Stimulated activated CD4-positive, alpha-beta T cell treated with anti-CD3 and anti-CD28 coated beads, Interleukin-2, amount 100 ng/mL, for 4 hours (primary cell): ENCODE measurements around the gene INPP5E.
"Not testable (repeated sequence)": the region's sequence is repeated elsewhere in the genome, so short reads cannot be mapped to it uniquely, and the experiment has no call there.

Experiments used
- DNase-seq: peaks from one replicate; pipeline ENCODE4 v3.0.0-alpha.2; 2020; ENCODE audit warnings: low read depth

INPP5E gene

DNA sequence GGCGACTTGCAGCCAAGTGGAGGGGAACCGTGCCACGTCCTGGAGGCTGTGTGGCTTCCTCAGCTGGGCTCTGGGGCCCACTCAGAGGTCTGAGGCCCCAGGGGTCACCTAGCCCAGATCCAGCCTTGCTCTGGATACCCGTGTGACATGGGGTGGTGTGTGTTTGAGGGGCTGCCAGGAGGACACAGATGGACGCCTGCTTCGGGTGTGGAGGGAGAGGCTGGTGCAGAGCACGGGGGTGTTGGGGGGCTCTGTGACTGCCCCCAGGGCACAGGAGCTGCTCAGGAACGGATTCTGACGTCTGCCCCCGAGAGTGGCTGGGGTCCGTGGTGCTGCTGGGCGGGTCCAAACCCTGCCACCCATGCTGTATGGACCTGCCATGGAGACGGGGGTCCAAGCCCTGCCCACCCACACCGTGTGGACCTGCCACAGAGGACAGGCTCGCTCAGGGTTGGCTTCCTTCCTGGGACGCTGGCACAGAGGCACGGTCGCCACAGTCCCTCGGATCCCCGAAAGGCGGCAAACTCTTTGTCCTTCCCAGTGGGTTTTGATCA is 10.5 kb downstream of the INPP5E start:
- no peak for DNase-seq

DNA sequence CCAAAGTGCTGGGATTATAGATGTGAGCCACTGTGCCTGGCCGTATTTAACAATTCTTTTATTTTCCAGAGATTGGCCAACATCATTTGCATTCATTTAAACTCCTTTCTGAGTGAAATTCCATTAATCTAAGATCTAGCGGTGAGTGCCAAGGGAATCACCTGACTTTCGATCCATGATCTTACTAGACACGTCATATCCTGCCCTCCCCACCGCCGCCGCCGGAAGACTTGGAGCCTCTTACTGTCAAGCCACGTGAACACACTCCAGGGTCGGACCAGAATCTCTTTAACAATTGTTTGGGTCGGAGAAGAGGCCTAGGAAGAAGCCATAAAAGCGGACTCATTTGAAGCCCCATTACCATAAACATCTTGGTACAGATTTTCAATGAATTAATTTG is 12.9 kb downstream of the INPP5E start:
- no peak for DNase-seq

DNA sequence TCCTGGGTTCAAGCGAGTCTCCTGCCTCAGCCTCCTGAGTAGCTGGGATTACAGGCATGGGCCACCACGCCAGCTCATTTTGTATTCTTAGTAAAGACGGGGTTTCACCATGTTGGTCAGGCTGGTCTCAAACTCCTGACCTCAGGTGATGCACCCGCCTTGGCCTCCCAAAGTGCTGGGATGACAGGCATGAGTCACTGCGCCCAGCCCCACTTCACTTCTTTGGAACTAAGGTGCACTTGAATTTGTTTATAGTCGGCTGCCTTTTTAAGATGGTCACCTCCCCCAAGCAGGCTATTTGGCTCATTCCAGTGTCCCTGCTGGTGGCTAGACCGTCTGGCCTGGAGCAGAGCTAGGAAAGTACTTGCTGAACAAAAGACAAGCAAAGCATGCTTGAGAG is 14.3 kb downstream of the INPP5E start:
- DNase-seq = not testable (repeated sequence)

DNA sequence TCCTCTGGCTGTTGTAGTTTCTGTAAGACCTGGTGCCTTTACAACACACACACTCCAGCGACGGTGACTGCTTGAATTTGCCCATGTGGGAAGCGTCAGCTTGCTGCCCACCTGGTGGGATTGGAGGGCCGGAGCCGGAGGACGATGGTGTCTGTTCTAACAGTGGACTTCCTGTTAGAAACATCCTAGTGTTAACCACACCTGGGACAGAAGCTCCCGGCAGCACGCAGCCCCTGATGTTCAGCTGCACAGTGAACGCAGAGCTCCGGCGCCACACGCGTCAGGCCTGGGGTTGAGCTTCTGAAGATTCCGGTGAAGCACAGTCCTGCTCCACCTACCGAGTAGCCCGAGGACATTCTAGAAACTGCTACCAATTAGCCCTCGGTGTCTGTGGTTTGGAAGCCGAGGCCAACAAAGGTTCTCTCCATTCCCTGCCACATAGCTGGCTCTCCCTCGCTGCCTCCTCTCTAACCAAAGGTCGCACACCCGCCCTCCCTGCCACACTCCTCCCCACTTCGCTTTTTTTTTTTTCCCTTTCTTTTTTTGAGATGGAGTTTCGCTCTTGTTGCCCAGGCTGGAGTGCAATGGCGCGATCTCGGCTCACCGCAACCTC is 14.8 kb downstream of the INPP5E start:
- no peak for DNase-seq

DNA sequence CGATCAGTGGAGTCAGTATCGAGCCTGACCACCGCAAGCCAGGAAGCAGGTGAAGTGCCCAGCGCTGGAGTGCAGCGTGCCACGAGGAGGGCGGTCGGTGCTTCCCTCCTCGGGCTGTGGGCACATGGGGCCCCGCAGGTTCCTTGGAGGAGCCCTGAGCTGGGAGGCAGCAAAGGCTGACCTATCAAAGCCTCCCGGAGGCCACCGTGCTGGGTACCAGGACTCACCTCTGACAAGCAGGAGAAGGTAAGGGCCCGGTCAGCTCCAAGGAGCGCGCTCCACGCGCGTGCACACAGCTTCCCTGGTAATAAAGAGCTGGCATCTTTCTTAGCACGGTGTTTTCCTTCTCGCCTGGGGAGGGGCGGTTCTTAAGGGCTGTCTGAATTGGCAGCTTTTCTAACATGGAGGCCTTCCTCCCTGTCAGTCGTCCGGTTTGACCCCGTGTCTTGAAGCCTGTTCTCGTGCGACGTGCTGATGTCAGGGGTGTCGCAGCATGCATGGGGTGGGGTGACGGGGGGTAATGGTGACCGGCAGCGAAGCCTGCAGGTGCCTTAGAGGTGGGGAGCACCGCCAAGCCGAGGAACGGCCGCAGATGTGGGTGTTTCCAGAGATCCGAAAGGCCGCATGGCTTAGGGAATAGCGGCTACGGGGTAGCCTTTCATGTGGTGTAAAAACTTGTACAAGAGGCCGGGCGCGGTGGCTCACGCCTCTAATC is 16.1 kb downstream of the INPP5E start:
- no peak for DNase-seq

DNA sequence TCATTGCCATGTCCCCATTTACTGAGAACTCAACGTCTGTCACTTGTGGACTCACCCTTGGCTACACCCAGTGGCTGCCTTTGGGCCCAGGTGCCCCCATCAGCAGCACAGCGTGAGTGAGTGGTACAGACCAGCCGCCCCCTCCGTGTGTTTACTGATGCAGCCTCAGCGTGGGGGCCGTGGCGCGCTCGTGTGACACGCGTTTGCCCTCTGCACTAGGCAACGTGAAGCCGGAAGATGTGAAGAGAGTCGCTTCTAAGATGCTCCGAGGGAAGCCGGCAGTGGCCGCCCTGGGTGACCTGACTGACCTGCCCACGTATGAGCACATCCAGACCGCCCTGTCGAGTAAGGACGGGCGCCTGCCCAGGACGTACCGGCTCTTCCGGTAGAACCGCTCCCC is 16.8 kb downstream of the INPP5E start:
- no peak for DNase-seq

DNA sequence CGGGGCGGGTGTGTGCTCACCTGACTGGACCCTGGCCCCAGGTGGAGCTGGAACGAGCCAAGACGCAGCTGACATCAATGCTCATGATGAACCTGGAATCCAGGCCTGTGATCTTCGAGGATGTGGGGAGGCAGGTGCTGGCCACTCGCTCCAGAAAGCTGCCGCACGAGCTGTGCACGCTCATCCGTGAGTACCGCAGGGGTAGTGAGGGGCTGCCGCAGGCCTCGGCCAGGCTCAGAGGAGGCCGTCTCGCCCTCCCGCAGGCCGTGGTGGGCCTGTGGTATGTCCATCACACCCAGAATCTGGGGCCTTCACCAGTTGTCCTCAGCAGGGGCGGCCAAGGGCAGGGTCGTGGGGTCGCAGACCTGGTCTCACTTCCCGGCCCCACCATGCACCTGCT is 17.9 kb downstream of the INPP5E start:
- no peak for DNase-seq

DNA sequence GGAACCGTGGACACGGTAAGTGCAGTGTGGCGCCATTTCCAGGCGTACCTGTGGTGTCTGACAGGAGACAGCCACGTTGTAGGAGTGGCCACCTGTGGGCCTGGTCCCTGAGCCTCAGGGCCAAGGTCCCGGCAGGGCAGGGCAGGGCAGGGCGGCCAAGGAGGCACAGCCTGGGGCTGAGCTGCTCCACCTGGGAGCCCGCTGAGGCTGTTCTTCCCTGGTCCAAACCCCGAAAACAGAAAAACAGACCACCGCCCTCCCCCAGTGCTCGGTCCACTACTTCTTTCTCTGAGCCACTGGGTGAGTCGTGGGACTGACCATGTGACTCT is 20.6 kb downstream of the INPP5E start:
- DNase-seq = no peak

DNA sequence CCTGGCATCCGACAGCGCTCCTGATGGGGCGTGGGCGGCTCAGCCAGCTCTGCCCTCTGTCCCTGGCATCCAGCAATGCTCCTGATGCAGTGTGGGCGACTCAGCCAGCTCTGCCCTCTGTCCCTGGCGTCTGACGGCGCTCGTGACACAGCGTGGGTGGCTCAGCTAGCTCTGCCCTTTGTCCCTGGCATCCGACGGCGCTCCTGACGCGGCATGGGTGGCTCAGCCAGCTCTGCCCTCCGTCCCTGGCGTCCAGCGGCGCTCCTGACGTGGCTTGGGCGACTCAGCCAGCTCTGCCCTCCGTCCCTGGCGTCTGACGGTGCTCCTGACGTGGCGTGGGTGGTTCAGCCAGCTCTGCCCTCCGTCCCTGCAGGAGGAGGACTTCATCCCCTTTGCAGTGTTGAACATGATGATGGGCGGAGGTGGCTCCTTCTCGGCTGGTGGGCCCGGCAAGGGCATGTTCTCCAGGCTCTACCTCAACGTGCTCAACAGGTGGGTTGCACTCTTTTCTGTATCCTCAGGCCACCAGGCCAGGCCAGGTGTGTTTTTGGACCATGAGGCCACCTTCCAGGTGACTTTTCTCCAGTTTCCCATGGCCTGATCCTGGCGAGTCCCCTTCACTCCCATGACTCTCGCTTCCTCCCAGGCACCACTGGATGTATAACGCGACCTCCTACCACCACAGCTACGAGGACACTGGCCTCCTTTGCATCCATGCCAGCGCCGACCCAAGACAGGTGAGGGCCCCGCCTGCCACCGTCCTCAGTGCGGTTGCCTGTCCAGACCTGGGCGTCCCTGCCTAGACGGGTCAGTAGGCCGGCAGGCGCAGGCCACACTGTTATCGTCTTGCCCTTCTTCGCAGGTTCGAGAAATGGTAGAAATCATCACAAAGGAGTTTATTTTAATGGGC is 21.2 kb downstream of the INPP5E start:
- DNase-seq = no peak

DNA sequence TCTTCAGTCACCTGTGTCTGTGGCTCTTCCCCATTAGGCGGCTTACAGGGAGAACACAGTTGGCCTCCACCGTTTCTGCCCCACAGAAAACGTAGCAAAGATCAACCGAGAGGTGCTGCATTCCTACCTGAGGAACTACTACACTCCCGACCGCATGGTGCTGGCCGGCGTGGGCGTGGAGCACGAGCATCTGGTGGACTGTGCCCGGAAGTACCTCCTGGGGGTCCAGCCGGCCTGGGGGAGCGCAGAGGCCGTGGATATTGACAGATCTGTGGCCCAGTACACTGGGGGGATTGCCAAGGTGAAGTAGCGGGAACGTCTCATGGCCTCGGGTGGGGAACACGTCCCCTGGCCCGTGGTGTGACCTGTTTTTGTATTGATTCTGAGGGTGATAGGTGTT is 22.7 kb downstream of the INPP5E start:
- no peak for DNase-seq

DNA sequence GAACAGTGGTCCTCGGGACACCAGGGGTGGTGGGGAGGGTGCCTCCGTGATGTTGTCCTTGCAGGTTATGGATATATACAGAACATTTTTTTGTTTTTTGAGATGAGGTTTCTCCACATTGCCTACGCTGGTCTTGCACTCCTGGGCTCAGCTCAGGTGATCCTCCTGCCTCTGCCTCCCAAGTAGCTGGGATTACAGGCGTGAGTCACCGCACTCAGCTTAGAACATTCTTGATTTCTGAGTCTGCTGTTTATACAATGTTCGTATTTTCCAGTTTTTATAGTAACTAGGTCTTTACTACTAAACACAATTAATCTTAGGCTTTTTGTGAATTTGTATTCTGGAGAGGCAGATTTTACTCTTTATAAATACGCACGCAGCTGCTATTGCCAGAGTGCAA is 23.2 kb downstream of the INPP5E start:
- DNase-seq = no peak

DNA sequence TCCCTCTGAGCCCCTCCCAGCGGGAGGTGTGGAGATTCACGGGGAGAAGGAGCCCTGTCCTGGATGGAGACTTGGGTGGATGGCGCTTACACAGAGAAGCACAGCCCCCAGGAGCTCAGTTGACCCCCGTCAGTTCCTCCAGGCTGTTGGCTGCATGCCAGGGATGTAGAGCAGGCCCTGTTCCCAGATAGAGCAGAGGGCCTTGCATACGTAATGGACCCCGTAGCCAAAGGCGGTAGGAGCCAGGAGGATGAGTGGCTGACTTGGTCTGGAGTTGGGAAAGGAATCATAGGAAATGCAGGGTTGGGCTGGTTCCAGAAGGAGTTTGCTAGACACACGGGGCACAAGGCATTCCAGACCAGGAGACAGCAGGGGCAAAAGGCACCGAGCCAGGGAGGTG is 26.7 kb downstream of the INPP5E start:
- DNase-seq = no peak

DNA sequence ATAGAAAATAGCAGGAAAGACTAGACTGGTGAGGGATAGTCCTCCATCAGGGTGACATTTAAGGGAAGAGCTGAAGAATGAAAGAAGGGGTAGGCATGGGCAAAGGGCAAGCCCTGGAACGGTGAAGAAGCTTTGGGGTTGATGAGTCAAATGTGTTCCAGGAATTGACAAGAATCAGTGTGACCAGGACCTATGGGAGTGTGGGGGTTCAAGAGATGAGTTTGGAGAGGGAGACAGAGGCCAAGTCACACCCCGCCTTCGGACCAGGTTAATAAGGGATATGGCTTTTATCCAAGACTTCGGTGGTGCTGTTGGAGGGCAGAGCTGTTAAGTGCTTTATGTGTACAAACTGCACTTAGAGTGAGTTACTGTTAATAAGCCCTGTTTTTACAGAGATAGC is 28.3 kb downstream of the INPP5E start:
- DNase-seq = no peak

DNA sequence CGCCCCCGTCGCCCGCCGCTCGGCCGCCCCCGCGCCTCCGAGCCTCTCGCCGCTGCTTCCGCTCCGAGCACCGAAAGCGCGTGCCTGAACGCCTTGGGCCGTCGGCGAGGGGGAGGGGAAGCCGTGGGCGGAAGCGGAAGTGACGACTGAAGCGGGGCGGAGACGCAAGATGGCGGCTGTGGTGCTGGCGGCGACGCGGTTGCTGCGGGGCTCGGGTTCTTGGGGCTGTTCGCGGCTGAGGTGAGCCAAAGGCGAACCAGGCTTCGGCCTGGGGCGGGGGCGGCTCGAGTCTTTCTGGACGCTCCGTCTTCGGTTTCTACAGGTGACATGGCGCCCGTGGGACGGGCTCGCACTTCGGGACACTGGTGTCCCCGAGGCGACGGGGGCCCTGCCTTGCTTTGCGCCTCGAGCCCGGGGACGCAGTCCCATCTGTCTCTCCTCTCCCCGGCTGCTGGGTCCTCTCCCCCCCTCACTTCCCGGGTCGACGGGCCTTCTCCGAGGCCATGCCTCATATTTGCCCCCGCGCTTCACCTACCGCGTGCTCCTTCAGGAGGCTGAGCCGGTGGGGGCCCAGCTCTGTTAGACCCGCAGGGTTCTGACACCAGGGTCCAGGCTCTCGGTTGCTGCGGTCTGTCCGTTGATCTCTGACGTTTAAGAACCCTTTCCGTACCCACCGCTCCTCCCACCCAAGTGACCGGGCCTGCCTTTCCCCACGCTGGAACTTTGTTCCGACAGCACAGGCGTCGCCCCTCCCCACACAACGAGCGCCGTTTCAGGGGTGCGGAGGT is 29.0 kb downstream of the INPP5E start, which contains the start of the genes ENTR1 and PMPCA:
ENTR1 (minus strand) TSS at position 115 of the 788 bp plus-strand sequence. CDS start 217 bp downstream, outside the sequence.
PMPCA (plus strand) TSS at position 159 of the 788 bp plus-strand sequence; CDS start at position 170, 11 bp downstream.
- DNase-seq = peak; percentile 97

DNA sequence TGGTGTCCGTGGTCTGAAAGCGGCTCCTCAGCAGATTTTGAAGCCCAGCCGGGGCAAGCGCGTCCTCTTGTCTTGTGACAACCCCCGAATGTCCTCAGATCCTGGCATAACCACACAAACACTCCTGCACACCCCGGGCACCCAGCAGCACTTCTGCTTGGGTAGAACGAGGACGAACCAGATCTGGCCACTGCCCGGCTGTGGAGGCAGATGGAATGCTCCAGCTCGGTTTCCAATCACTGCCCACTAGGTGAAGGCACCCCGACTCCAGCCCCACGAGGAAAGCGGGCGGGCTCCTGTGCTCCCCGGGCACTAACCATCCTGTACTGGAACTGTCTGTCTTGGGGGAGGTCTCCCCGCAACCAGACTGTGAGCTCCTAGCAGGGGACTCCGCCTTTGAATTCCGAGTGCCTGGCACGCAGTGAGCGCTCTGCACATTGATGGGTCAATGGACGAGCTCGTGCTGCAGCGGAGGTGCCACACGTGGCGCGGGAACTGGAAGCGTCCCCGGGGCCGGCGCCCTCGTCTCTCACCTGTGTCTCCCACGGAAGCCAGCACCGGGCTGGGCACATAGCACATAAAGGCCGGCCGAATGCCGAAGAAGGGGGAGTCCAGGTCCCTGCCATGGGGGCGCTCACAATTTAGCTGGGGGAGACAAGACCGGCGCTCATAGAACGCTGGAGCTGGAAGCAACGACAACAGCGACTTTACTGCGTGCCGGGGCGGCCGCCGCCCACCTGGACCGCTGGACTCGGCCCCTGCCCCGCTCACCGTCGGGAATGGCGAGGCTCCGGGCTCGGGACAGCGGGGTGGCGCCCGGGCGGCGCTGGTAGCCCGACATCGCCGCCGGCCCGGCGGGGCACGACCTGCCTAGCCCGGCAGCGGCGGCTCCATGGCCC is 29.8 kb downstream of the INPP5E start:
- DNase-seq = peak; percentile 16

DNA sequence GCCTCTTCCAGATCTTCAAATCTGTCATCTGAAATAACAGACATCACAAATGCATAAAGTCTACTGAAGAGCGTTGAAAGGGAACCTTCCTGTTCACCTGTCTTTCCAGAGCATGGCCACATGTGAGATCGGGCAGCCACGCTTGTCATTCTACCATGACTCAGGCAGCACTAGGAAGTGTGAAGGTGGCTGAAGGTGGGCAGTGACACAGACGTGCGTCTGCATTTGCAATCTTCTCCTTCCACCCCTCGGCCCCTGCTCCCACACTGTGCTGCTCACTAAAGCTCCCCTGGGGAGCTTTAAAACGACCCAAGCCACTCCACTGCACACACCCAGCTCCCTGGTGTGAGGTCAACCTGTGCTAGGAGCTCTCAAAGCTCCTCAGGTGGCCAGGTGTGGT is 31.7 kb downstream of the INPP5E start:
- DNase-seq = no peak

DNA sequence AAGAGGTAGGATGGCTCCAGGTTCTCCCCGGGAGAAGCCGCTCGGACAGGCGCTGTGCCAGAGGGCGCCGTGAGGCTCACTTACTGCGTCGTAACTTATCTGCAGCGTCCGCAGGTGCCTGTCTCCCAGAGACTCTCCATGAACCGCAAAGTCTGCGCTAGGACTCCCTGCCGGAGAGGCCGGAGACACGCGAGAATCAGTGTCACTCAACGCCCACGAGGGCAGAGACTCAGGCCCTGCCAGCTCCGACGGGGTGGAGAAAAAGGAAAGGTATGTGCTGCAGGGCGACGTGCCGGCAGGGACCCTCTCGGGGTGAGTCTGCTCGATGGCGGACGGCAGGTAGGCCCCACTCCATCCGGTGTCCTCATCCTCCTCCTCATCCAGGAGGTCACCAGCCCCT is 32.6 kb downstream of the INPP5E start:
- not testable (repeated sequence) for DNase-seq

DNA sequence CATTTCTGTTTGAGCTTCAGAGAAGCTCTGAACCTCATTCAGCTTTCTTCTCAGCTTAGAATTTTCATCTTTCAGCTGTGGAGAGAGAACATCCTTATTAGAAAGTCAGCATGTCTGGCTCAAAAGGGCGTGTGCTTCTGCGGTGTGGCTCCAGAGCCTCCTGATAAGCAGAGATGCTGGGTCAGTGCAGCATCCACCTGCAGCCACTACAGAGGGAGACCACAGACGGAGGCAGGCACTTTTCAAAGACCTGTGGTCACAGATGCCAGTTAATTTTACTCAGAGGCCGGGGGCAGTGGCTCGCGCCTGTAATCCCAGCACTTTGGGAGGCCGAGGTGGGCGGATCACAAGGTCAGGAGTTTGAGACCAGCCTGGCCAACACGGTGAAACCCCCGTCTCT is 33.7 kb downstream of the INPP5E start:
- not testable (repeated sequence) for DNase-seq

DNA sequence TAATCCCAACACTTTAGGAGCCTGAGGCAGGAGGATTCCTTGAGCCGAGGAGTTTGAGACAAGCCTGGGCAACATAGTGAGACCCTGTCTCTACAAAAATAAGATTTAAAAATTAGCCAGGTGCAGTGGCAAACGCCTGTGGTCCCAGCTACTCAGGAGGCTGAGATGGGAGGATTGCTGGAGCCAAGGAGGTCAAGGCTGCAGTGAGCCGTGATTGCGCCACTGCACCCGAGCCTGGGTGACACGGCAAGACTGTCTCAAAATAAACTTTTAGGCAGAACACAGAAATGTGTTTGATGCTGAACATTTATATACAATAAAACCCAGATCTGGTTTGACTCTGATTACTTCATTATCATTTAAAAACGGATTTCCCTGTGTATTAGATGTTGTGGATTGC is 34.2 kb downstream of the INPP5E start:
- no peak for DNase-seq

DNA sequence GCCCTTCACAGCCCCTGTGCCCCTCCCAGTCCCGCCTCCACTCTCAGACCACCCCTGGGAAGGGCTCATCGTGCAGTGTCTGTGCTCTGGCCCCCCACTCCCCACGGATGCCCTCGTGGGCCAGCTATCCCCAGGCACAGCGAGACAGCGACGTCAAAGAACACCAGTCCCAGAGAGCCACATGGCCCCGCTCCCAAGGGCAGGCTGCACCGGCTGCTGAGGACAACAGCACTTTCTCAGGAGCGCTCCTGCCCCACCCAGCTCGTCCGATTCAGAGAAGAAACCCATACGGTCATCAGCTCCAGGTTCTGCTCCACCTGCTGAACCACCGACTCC is 34.9 kb downstream of the INPP5E start:
- no peak for DNase-seq
